OCI-LY3 (cell line): ENCODE data around the gene ATP4B.

Source experiments
- H2AFZ ChIP-seq: fragments of 200-600, 300-600 bp; shearing (Covaris generic); 2 replicates; pipeline ENCODE4 v1.6.0; 2014; ENCODE audit warnings: antibody characterized with exemption, low read depth, low read length
- H3K27ac ChIP-seq: fragments of 200-600, 300-600 bp; sonication (generic); 2 replicates; pipeline ENCODE4 v1.5.1; 2014; ENCODE audit warnings: mild to moderate bottlenecking, low read length, moderate library complexity, mixed read lengths
- H3K27me3 ChIP-seq: fragments of 200-600, 300-600 bp; sonication (generic); 2 replicates; pipeline ENCODE4 v1.6.1; 2014; ENCODE audit warnings: low read depth, low read length, mixed read lengths
- H3K36me3 ChIP-seq: fragments of 200-600, 300-600 bp; sonication (generic); replicated peaks from 2 replicates; pipeline ENCODE3; 2014; ENCODE audit warnings: low read depth, low read length, mixed read lengths
- H3K4me1 ChIP-seq: fragments of 300-600, 200-600 bp; sonication (generic); 2 replicates; pipeline ENCODE4 v1.6.1; 2014; ENCODE audit warnings: low read length, mixed read lengths
- H3K4me2 ChIP-seq: fragments of 200-600, 300-600 bp; sonication (generic); 2 replicates; pipeline ENCODE4 v1.6.1; 2014; ENCODE audit warnings: low read length, mixed read lengths
- H3K4me3 ChIP-seq: fragments of 300-600, 200-600 bp; sonication (generic); 2 replicates; pipeline ENCODE4 v1.5.1; 2014; ENCODE audit warnings: antibody characterized with exemption, mild to moderate bottlenecking, low read length, moderate library complexity
- H3K79me2 ChIP-seq: fragments of 300-600, 200-600 bp; shearing (Covaris generic); 2 replicates; pipeline ENCODE4 v1.6.1; 2014; ENCODE audit warnings: mild to moderate bottlenecking, low read length, mixed read lengths
- H3K9ac ChIP-seq: fragments of 300-600, 200-600 bp; shearing (Covaris generic); 2 replicates; pipeline ENCODE4 v1.6.0; 2014; ENCODE audit warnings: mild to moderate bottlenecking, low read length, moderate library complexity
- H3K9me3 ChIP-seq: fragments of 200-600, 300-600 bp; shearing (Covaris generic); 2 replicates; pipeline ENCODE4 v1.6.1; 2014; ENCODE audit warnings: low read length, mixed read lengths; ENCODE audit not compliant: insufficient read depth
- H4K20me1 ChIP-seq: fragments of 200-600, 300-600 bp; sonication (generic); 2 replicates; pipeline ENCODE4 v1.6.1; 2016; ENCODE audit warnings: low read length, mixed read lengths; ENCODE audit not compliant: insufficient read depth
- CTCF ChIP-seq: fragments of 200-600, 300-600 bp; sonication (generic); IDR thresholded peaks from 2 replicates; pipeline ENCODE4 v1.5.1; 2014; ENCODE audit warnings: antibody characterized with exemption, low read length, low read depth
- EZH2phosphoT487 ChIP-seq: fragments of 200-600 bp; shearing (Covaris generic); IDR thresholded peaks from 2 replicates; pipeline ENCODE4 v1.6.1; 2018; ENCODE audit warnings: antibody characterized with exemption, mixed run types, low read depth

ATP4B gene

GRCh38 chr13:113635709-113636108, 22.3 kb downstream of the ATP4B start:
- no peaks in the 10 kb centered on the region for H3K4me1 ChIP-seq
- H3K36me3 ChIP-seq = peaks cover 88% of the 10 kb centered on the region
- H3K79me2 ChIP-seq = peaks cover 24% of the 10 kb centered on the region
- H3K27me3 ChIP-seq = no peaks in the 10 kb centered on the region
- no peaks in the 10 kb centered on the region for H3K9me3 ChIP-seq
- TF ChIP-seq EZH2phosphoT487 (no peak), CTCF (no peak)
- no peak overlapping the region for H3K27ac ChIP-seq
- H3K4me2 ChIP-seq = no peak overlapping the region
- 0 out of 2 replicates have a peak, but pooled peaks cover 16% of the 10 kb centered on the region for H4K20me1 ChIP-seq
- H3K4me3 ChIP-seq = no peak overlapping the region
- H2AFZ ChIP-seq = no peak overlapping the region
- no peak overlapping the region for H3K9ac ChIP-seq

- H3K4me1 ChIP-seq = no peaks in the 10 kb centered on the region
- H4K20me1 ChIP-seq = peaks cover 22% of the 10 kb centered on the region
- peaks cover 30% of the 10 kb centered on the region for H3K79me2 ChIP-seq
- peaks cover 89% of the 10 kb centered on the region for H3K36me3 ChIP-seq
- no peaks in the 10 kb centered on the region for H3K9me3 ChIP-seq
- H3K27me3 ChIP-seq = no peaks in the 10 kb centered on the region
- H3K9ac ChIP-seq = no peak overlapping the region
- H3K4me3 ChIP-seq = no peak overlapping the region
- H3K27ac ChIP-seq = no peak overlapping the region
- no peak overlapping the region for H2AFZ ChIP-seq
- TF ChIP-seq CTCF (no peak), EZH2phosphoT487 (no peak)
- H3K4me2 ChIP-seq = no peak overlapping the region
Observed at GRCh38 chr13:113635048-113635420, 23.0 kb downstream of the ATP4B start.

GRCh38 chr13:113634279-113635047, 23.5 kb downstream of the ATP4B start:
- H3K4me2 ChIP-seq = no peak overlapping the region
- no peak overlapping the region for H3K27ac ChIP-seq
- H3K36me3 ChIP-seq = peaks cover 89% of the 10 kb centered on the region
- no peak overlapping the region for H2AFZ ChIP-seq
- no peaks in the 10 kb centered on the region for H3K4me1 ChIP-seq
- H3K27me3 ChIP-seq = no peaks in the 10 kb centered on the region
- H3K79me2 ChIP-seq = peaks cover 35% of the 10 kb centered on the region
- no peak overlapping the region for H3K9ac ChIP-seq
- no peaks in the 10 kb centered on the region for H3K9me3 ChIP-seq
- H3K4me3 ChIP-seq = no peak overlapping the region
- peaks cover 27% of the 10 kb centered on the region for H4K20me1 ChIP-seq
- TF ChIP-seq CTCF (no peak), EZH2phosphoT487 (no peak)

GRCh38 chr13:113633485-113633873, 24.5 kb downstream of the ATP4B start:
- Histone ChIP-seq H4K20me1 (peaks cover 36% of the 10 kb centered on the region), H3K27ac (no peak overlapping the region), H3K4me3 (no peak overlapping the region), H3K36me3 (peaks cover 90% of the 10 kb centered on the region), H2AFZ (no peak overlapping the region), H3K27me3 (no peaks in the 10 kb centered on the region), H3K4me2 (no peak overlapping the region), H3K4me1 (no peaks in the 10 kb centered on the region), H3K79me2 (peaks cover 41% of the 10 kb centered on the region), H3K9ac (no peak overlapping the region), H3K9me3 (no peaks in the 10 kb centered on the region)
- no peak for TF ChIP-seq CTCF
- no peak for TF ChIP-seq EZH2phosphoT487
